Tibial nerve (tissue), 4 donors: Measurements from ENCODE around the gene SLC25A5. TPM values are rescaled to one million over a fixed set of nuclear protein-coding genes. Genes with fewer than 3 reads are reported as not detected.

ENCODE experiments used
- DNase-seq, 2 donors: peaks; one replicate each; pipeline ENCODE4 v3.0.0-alpha.2; 2019; ENCODE audit warnings: low spot score in 2 of 2
- H3K27ac ChIP-seq, 4 donors: fragments of 200-600 bp; sonication (generic) in 3 of 4; one replicate each; pipeline ENCODE4 v1.5.1; 2017 to 2019; ENCODE audit warnings: mild to moderate bottlenecking in 1 of 4
- H3K27me3 ChIP-seq, 2 donors: fragments of 200-600 bp; sonication (generic) in 1 of 2; one replicate each; pipeline versions ENCODE4 v1.5.1 to v1.6.0; 2017 to 2019
- H3K36me3 ChIP-seq, 3 donors: fragments of 200-600 bp; sonication (generic); one replicate each; pipeline ENCODE4 v1.5.1; 2018 to 2019
- H3K4me1 ChIP-seq, 4 donors: fragments of 200-600 bp; sonication (generic) in 3 of 4; one replicate each; pipeline ENCODE4 v1.5.1; 2017 to 2019
- H3K4me3 ChIP-seq, 4 donors: fragments of 200-600 bp; sonication (generic) in 3 of 4; one replicate each; pipeline ENCODE4 v1.5.1; 2017 to 2019; ENCODE audit warnings: mild to moderate bottlenecking in 1 of 4, moderate library complexity in 1 of 4
- H3K9me3 ChIP-seq, 4 donors: fragments of 200-600 bp; sonication (generic) in 3 of 4; one replicate each; pipeline ENCODE4 v1.5.1; 2017 to 2019
- CTCF ChIP-seq, 5 experiments: fragments of 200-600 bp in 3 of 5; fragments of 450-650 bp in 2 of 5; sonication (generic) in 3 of 5; IDR thresholded peaks; one replicate each; pipeline ENCODE4 v1.5.1; 2016 to 2019; ENCODE audit warnings: antibody characterized with exemption in 5 of 5, mild to moderate bottlenecking in 3 of 5, moderate library complexity in 2 of 5
- EP300 ChIP-seq, 2 donors: sonication (generic); formaldehyde crosslinking; IDR thresholded peaks; one replicate each; pipeline ENCODE4 v1.6.1; 2017; ENCODE audit warnings: antibody characterized with exemption in 2 of 2, mild to moderate bottlenecking in 1 of 2
- POLR2A ChIP-seq, 2 donors: fragments of 450-650 bp; IDR thresholded peaks; one replicate each; pipeline ENCODE4 v1.6.1; 2017; ENCODE audit warnings: antibody characterized with exemption in 2 of 2, mild to moderate bottlenecking in 2 of 2, moderate library complexity in 2 of 2
- WGBS, 2 donors: methylation state at CpG; one replicate each; pipeline ENCODE4 v1.1.5; 2018; 5-methylcytosine and 5-hydroxymethylcytosine counted together
- total RNA-seq, 4 donors: library from RNA; depleted of rRNA; stranded (reverse); fragments of >200 nt; gene quantifications; one replicate each; pipeline ENCODE4 v1.1.0, GENCODE V29; 2016

SLC25A5 gene
- total RNA-seq, 4 donors from 2014 or later: 79.3 to 176 (median 93.3) TPM

- Histone ChIP-seq H3K9me3 (no peaks in the 10 kb centered on the region), H3K27ac (peak overlapping the region in 1 of 4 donors; percentile 19), H3K4me1 (no peaks in the 10 kb centered on the region), H3K4me3 (no peak overlapping the region), H3K27me3 (no peaks in the 10 kb centered on the region), H3K36me3 (no peaks in the 10 kb centered on the region)
- DNase-seq: peak; percentile 17 to 34
- WGBS, 2 donors: 45 to 47% methylated on average over 3 of the region's 3 CpGs
- peak in 1 of 2 donors; percentile 48 for TF ChIP-seq EP300 (IDR thresholded peaks at IDR 0.05)
- no peak for TF ChIP-seq CTCF (IDR thresholded peaks at IDR 0.05)
Observed at GRCh38 chrX:119477812-119478232, 9.6 kb downstream of the SLC25A5 start.

GRCh38 chrX:119478504-119478903 lies 10.3 kb downstream of the SLC25A5 start:
- Histone ChIP-seq H3K27me3 (no peaks in the 10 kb centered on the region), H3K27ac (peak overlapping the region in 1 of 4 donors; percentile 19), H3K36me3 (no peaks in the 10 kb centered on the region), H3K4me1 (no peaks in the 10 kb centered on the region), H3K9me3 (no peaks in the 10 kb centered on the region), H3K4me3 (no peak overlapping the region)
- DNase-seq: no peak
- TF ChIP-seq POLR2A (IDR thresholded peaks at IDR 0.05) (no peak), EP300 (IDR thresholded peaks at IDR 0.05) (no peak), CTCF (IDR thresholded peaks at IDR 0.05) (no peak)
- WGBS, 2 donors: 88 to 90% methylated on average over 4 of the region's 4 CpGs

DNA sequence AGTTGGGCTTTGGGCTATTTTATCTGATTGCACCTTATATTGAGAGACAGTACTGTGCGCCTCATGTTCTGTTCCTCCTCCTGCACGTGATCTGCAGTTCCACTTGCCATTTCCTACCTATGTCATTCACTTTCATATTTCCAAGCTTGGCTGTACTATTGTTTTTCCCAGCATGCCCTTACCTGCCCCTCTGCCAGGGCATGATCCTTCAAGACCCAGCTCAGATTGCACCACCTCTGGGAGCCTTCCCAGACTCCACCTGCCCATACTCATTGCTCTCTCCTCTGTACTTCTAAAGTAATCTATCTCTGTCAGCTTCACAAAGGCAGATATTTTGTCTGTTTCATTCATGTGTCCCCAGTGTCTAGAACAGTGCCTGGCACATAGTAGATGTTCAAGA lies 11.6 kb downstream of the SLC25A5 start:
- 84 to 92% methylated on average over 2 of the region's 2 CpGs for WGBS, 2 donors
- DNase-seq: no peak
- H3K27me3 ChIP-seq: no peaks in the 10 kb centered on the region

DNA sequence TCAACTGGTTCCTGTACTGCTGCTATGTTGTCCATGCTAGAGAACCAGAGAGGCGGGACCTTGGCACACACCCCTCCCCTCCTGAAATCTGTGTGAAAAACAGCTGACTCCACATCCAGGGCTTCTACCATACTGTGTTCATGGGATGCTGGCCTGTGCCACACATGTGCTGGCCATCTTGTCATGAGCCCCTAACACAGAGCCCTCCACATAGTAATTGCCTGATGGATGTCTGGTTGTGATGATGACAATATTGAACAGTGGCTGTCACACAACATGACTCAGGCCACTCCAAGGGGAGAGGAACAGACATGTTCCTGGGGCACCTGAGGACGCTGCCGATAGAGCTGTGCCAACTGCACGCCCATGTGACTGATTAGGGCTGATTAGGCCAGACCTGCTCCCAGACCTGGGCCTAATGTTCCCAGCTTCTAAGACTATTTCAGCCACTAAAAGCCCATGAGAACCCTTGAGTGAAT lies 13.1 kb downstream of the SLC25A5 start:
- Histone ChIP-seq H3K27me3 (no peaks in the 10 kb centered on the region), H3K27ac (no peak overlapping the region), H3K36me3 (no peaks in the 10 kb centered on the region), H3K9me3 (no peaks in the 10 kb centered on the region), H3K4me3 (no peak overlapping the region), H3K4me1 (no peaks in the 10 kb centered on the region)
- no peak for DNase-seq
- TF ChIP-seq EP300 (IDR thresholded peaks at IDR 0.05): no peak
- TF ChIP-seq CTCF (IDR thresholded peaks at IDR 0.05): no peak
- no peak for TF ChIP-seq POLR2A (IDR thresholded peaks at IDR 0.05)
- 99% methylated on average over 4 of the region's 4 CpGs; no CpG with 5 or more reads in 1 of the 2 donors for WGBS, 2 donors

More for the DNA sequence above, 11.6 kb downstream of the SLC25A5 start:
- H3K4me1 ChIP-seq: no peaks in the 10 kb centered on the region
- no peak overlapping the region for H3K27ac ChIP-seq
- H3K9me3 ChIP-seq: no peaks in the 10 kb centered on the region
- no peak overlapping the region for H3K4me3 ChIP-seq
- TF ChIP-seq CTCF (IDR thresholded peaks at IDR 0.05) (no peak), POLR2A (IDR thresholded peaks at IDR 0.05) (no peak), EP300 (IDR thresholded peaks at IDR 0.05) (no peak)
- no peaks in the 10 kb centered on the region for H3K36me3 ChIP-seq

DNA sequence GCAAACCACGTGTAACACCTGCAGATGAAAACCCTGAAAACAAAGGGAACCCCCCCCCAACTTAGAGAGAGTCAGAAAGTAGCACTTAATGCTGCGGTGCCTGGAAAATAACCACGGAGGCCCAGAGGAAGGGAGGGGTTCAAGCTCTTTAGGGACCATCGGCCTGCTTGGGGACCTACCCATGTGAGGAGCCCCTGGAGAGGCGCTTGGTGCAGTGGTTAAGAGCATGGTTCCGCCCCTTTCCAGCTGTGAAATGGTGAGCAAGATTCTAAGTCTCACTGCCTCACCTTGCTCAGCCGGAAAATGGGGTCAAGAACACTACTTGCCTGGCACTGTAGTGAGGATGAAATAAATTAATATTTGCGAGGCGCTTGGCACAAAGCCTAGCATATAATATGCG lies 13.8 kb downstream of the SLC25A5 start:
- DNase-seq: no peak
- WGBS, 2 donors: 28 to 70% methylated on average over 4 to 10 of the region's 10 CpGs
- Histone ChIP-seq H3K9me3 (no peaks in the 10 kb centered on the region), H3K4me1 (no peaks in the 10 kb centered on the region), H3K4me3 (peak overlapping the region; percentile 10 to 51 (median 43)), H3K27ac (peak overlapping the region in 3 of 4 donors; percentile 45 to 68 (median 48)), H3K27me3 (no peaks in the 10 kb centered on the region), H3K36me3 (no peaks in the 10 kb centered on the region)
- TF ChIP-seq CTCF (IDR thresholded peaks at IDR 0.05): no peak
- TF ChIP-seq POLR2A (IDR thresholded peaks at IDR 0.05): no peak
- TF ChIP-seq EP300 (IDR thresholded peaks at IDR 0.05): no peak
